AG04450 (cell line): ENCODE results near the gene QKI. TPM values are rescaled to one million over a fixed set of nuclear protein-coding genes. Genes with fewer than 3 reads are reported as not detected.

ENCODE experiments used
- CTCF ChIA-PET: fragments of 300-600, 350-600 bp; formaldehyde crosslinking; extraction: SDS; loops from one replicate; lab custom pipeline; 2022; ENCODE audit warnings: antibody characterized with exemption, inconsistent platforms; lab: Charles Lee
- POLR2A ChIA-PET: fragments of 350-600 bp; formaldehyde crosslinking; extraction: SDS; loops from one replicate; lab custom pipeline; 2021; ENCODE audit warnings: antibody characterized with exemption, inconsistent platforms; lab: Yijun Ruan, JAX
- DNase-seq: peaks from one replicate; pipeline ENCODE4 v3.0.0-alpha.2; 2011; ENCODE audit warnings: low read depth, low spot score
- H3K27ac ChIP-seq: one replicate; pipeline ENCODE4 v1.5.1; 2012; ENCODE audit warnings: low read depth, low read length, control low read depth
- H3K27me3 ChIP-seq: one replicate; pipeline ENCODE4 v1.6.0; 2012; ENCODE audit warnings: low read length; ENCODE audit not compliant: control insufficient read depth, insufficient read depth
- H3K4me3 ChIP-seq: 2 replicates; pipeline ENCODE4 v1.5.1; 2011; ENCODE audit warnings: mild to moderate bottlenecking, low read depth, low read length, control low read depth
- H3K9me3 ChIP-seq: 2 replicates; pipeline ENCODE4 v1.5.1; 2012; ENCODE audit warnings: low read length; ENCODE audit not compliant: control insufficient read depth, insufficient read depth
- polyA plus RNA-seq: library from polyadenylated mRNA; depleted of rRNA; stranded (reverse); fragments of >200 nt; gene quantifications from 2 replicates; pipeline ENCODE4 v1.2.3, GENCODE V29; 2011
- TF ChIP-seq, protein P1 (sequence below): IDR thresholded peaks from 2 replicates; pipeline ENCODE4 v1.5.1; 2011; ENCODE audit warnings: low read depth, low read length, control low read depth, inconsistent platforms

Gene QKI
- polyA plus RNA-seq, 1 experiment = 165 TPM

DNA sequence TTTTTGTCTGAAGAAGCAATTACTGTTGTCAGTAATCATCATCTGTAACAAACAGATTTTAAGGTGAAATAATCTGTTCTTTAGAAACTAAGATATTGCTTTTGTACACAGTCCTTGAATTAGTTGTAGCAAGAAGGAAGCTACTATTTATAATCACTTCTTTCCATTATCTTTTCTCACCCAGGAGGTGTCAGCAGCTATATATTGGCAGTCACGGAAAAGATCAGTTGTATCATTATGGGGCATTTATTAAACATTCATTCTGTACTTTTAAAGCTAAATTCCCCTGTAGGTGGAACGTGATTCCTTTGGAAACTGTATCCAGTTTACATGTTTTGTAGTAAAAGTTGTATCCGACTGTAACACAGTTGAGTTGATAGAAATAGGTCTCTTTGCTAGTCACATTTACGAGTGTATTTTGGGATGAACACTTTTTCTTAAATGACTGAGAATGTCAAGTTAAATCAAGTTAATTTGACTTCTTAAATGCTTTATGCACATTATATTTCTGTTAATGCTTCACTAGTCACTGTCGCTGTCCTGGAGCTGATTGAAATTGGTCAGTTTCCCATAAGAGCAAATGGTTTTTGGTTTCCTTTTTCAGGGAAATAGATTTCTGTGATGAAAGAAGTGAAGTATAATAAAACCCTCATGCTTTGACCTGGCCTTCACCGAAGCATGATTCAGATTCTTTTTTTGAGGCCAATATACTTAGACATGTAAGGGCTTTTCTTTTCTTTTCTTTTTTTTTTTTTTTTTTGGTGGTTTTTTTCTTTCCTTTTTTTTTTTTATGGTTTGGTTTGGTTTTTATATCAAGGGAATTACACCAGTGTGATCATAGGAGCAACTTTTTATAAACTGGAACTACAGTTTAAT lies 5.1 kb downstream of the QKI start:
- ChIA-PET CTCF (interaction anchor here (0.5 to 3.0 kb wide), 4 partner anchors 8 to 536 kb away, joined by 3 to 19 read pairs (median 4); no protein-coding TSS in a partner anchor), POLR2A (no interaction called here)

DNA sequence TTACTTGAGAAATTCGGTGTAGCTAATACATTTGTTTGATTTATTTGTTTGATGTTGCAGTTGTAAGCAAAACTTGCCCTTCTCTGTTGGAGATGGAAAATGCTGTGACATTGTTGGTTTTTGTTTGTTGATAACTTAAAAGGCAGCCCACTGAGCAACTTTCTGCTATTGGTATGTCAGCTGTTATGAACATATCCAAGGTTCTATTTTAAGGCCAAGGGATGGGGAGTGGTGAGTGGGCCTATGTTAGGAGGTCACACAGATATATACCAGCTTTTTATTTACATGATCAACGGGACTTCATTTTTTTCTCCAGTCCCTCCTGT lies 5.7 kb downstream of the QKI start:
- TF ChIP-seq, protein P1, sequence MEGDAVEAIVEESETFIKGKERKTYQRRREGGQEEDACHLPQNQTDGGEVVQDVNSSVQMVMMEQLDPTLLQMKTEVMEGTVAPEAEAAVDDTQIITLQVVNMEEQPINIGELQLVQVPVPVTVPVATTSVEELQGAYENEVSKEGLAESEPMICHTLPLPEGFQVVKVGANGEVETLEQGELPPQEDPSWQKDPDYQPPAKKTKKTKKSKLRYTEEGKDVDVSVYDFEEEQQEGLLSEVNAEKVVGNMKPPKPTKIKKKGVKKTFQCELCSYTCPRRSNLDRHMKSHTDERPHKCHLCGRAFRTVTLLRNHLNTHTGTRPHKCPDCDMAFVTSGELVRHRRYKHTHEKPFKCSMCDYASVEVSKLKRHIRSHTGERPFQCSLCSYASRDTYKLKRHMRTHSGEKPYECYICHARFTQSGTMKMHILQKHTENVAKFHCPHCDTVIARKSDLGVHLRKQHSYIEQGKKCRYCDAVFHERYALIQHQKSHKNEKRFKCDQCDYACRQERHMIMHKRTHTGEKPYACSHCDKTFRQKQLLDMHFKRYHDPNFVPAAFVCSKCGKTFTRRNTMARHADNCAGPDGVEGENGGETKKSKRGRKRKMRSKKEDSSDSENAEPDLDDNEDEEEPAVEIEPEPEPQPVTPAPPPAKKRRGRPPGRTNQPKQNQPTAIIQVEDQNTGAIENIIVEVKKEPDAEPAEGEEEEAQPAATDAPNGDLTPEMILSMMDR = no peak
- POLR2A ChIA-PET = no interaction called here
- Histone ChIP-seq H3K4me3 (peak overlapping the region; percentile 23), H3K9me3 (no peaks in the 10 kb centered on the region), H3K27me3 (no peaks in the 10 kb centered on the region), H3K27ac (no peak overlapping the region)
- no peak for DNase-seq
- CTCF ChIA-PET = interaction anchor here (0.5 to 3.0 kb wide), 2 partner anchors 100 to 535 kb away, joined by 3 to 19 read pairs; no protein-coding TSS in a partner anchor

More for the DNA sequence above, 5.1 kb downstream of the QKI start:
- Histone ChIP-seq H3K9me3 (no peaks in the 10 kb centered on the region), H3K27ac (no peak overlapping the region), H3K27me3 (no peaks in the 10 kb centered on the region), H3K4me3 (peak overlapping the region; percentile 3)
- no peak for DNase-seq
- TF ChIP-seq, protein P1 = no peak

DNA sequence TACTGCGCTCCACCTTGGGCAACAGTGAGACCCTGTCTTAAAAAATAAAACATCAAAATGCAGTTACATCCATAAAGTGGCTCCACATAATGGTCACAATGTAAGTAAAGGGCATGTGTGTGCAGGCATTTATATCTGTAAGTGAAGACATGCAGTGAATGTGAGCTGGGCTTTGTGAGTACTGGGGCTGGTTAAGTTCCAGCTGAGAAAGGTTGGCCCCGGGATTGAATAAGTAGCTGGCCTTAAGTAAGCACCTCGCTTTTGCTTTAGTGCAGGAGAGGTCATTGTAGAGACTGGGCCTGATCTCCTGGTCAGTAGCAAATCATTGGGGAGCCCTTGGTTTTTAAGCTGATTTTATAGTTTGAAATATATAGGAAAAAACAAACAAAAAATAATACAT lies 8.0 kb downstream of the QKI start:
- no peak overlapping the region for H3K27ac ChIP-seq
- no peaks in the 10 kb centered on the region for H3K27me3 ChIP-seq
- no peak for DNase-seq
- ChIA-PET POLR2A (no interaction called here), CTCF (interaction anchor here (1.1 to 1.5 kb wide), 2 partner anchors 132 to 1505 kb away, joined by 3 read pairs; no protein-coding TSS in a partner anchor)
- no peak overlapping the region for H3K4me3 ChIP-seq
- TF ChIP-seq, protein P1 = no peak
- H3K9me3 ChIP-seq = no peaks in the 10 kb centered on the region

DNA sequence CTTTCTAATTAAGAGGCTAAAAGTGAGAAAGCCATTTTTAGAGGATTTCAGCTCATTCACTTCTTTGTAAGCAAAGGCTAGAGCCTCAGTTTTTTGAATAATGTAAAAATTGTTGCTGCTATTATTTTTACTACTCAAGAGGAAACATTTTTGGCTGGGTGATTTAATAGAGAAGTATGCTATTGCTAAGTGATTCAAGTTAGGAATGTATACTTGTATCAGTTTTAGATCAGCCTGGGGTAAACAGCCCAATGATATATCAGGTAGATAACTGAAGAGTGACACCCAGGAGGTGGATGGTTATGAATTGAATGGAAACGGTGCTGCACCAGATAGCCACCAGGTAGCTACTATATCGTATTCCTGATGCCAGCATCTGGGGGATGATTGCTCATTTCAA lies 9.2 kb downstream of the QKI start:
- Histone ChIP-seq H3K27me3 (no peaks in the 10 kb centered on the region), H3K9me3 (no peaks in the 10 kb centered on the region), H3K27ac (no peak overlapping the region), H3K4me3 (no peak overlapping the region)
- TF ChIP-seq, protein P1 = no peak
- ChIA-PET POLR2A (no interaction called here), CTCF (interaction anchor here (0.7 to 1.5 kb wide), 2 partner anchors 131 to 533 kb away, joined by 3 to 5 read pairs; no protein-coding TSS in a partner anchor)
- no peak for DNase-seq
